SK-N-SH treated with all-trans-retinoic acid at 6 μM for 48 hours (cell line): ENCODE measurements around the gene KIT.

Experiments used
- ATAC-seq: fragments of 200-7000 bp; cut with Tn5 transposase; 3 replicates; pipeline ENCODE4 v1.9.1; 2020; ENCODE audit warnings: mild to moderate bottlenecking, moderate library complexity
- ARNTL ChIP-seq: fragments of 450-650 bp; formaldehyde crosslinking; IDR thresholded peaks from 2 replicates; pipeline ENCODE4 v1.5.0; 2020; ENCODE audit warnings: low read depth, mild to moderate bottlenecking, moderate library complexity, borderline replicate concordance
- BACH2 ChIP-seq: fragments of 250-450 bp; sonication (Bioruptor Pico); IDR thresholded peaks from 2 replicates; pipeline ENCODE4 v1.9.0; 2021; ENCODE audit warnings: mild to moderate bottlenecking, borderline replicate concordance
- ESRRG ChIP-seq: fragments of 250-450 bp; sonication (Bioruptor Pico); IDR thresholded peaks from 2 replicates; pipeline ENCODE4 v1.6.1; 2021; ENCODE audit warnings: mild to moderate bottlenecking
- GLIS3 ChIP-seq: fragments of 250-450 bp; sonication (Bioruptor Pico); IDR thresholded peaks from 2 replicates; pipeline ENCODE4 v1.5.0; 2020; ENCODE audit warnings: mild to moderate bottlenecking, moderate library complexity
- ISL1 ChIP-seq: fragments of 250-450 bp; sonication (Bioruptor Pico); IDR thresholded peaks from 2 replicates; pipeline ENCODE4 v2.1.2; 2022; ENCODE audit warnings: mild to moderate bottlenecking, moderate library complexity
- OSR1 ChIP-seq: fragments of 250-450 bp; sonication (Bioruptor Pico); IDR thresholded peaks from 2 replicates; pipeline ENCODE4 v1.8.0; 2022; ENCODE audit warnings: moderate library complexity, mild to moderate bottlenecking, inconsistent platforms
- RARB ChIP-seq: fragments of 250-450 bp; sonication (Bioruptor Pico); IDR thresholded peaks from 2 replicates; pipeline ENCODE4 v1.8.0; 2021; ENCODE audit warnings: mild to moderate bottlenecking, moderate library complexity
- SNAI2 ChIP-seq: fragments of 250-450 bp; sonication (Bioruptor Pico); IDR thresholded peaks from 2 replicates; pipeline ENCODE4 v1.5.0; 2020; ENCODE audit warnings: mild to moderate bottlenecking, moderate library complexity
- TCF4 ChIP-seq: fragments of 250-450 bp; sonication (Bioruptor Pico); IDR thresholded peaks from 2 replicates; pipeline ENCODE4 v1.8.0; 2021; ENCODE audit warnings: mild to moderate bottlenecking, moderate library complexity, borderline replicate concordance
- TOX ChIP-seq: fragments of 250-450 bp; sonication (Bioruptor Pico); IDR thresholded peaks from 2 replicates; pipeline ENCODE4 v1.8.0; 2021; ENCODE audit warnings: mild to moderate bottlenecking, moderate library complexity, borderline replicate concordance
- ZC3H10 ChIP-seq: fragments of 250-450 bp; sonication (Bioruptor Pico); IDR thresholded peaks from 2 replicates; pipeline ENCODE4 v1.5.1; 2021; ENCODE audit warnings: mild to moderate bottlenecking, moderate library complexity
- ZFP3 ChIP-seq: fragments of 250-450 bp; sonication (Bioruptor Pico); IDR thresholded peaks from 2 replicates; pipeline ENCODE4 v1.5.0; 2020; ENCODE audit warnings: mild to moderate bottlenecking, moderate library complexity
- ZFP30 ChIP-seq: fragments of 450-650 bp; formaldehyde crosslinking; IDR thresholded peaks from 2 replicates; pipeline ENCODE4 v1.5.0; 2022; ENCODE audit warnings: mild to moderate bottlenecking, moderate library complexity
- ZNF565 ChIP-seq: fragments of 450-650 bp; formaldehyde crosslinking; conservative IDR thresholded peaks from 2 replicates; pipeline ENCODE4 v1.5.0; 2020; ENCODE audit warnings: low read depth, mild to moderate bottlenecking, moderate library complexity
- ZNF70 ChIP-seq: fragments of 450-650 bp; formaldehyde crosslinking; IDR thresholded peaks from 2 replicates; pipeline ENCODE4 v1.5.0; 2020; ENCODE audit warnings: mild to moderate bottlenecking, moderate library complexity
- ZNF8 ChIP-seq: fragments of 450-650 bp; formaldehyde crosslinking; IDR thresholded peaks from 2 replicates; pipeline ENCODE4 v1.5.0; 2020; ENCODE audit warnings: mild to moderate bottlenecking, moderate library complexity
- TF ChIP-seq, protein P1 (sequence below): fragments of 250-450 bp; sonication (Bioruptor Pico); IDR thresholded peaks from 2 replicates; pipeline ENCODE4 v1.8.0; 2021; ENCODE audit warnings: low read depth, mild to moderate bottlenecking, moderate library complexity, borderline replicate concordance
- TF ChIP-seq, protein P2 (sequence below): fragments of 250-450 bp; sonication (Bioruptor Pico); IDR thresholded peaks from 2 replicates; pipeline ENCODE4 v1.5.1; 2020; ENCODE audit warnings: low read depth, mild to moderate bottlenecking, moderate library complexity
- TF ChIP-seq, protein P3 (sequence below): fragments of 250-450 bp; sonication (Bioruptor Pico); IDR thresholded peaks from 2 replicates; pipeline ENCODE4 v1.8.0; 2020; ENCODE audit warnings: mild to moderate bottlenecking, moderate library complexity, borderline replicate concordance
- TF ChIP-seq, protein P4 (sequence below): fragments of 250-450 bp; sonication (Bioruptor Pico); IDR thresholded peaks from 2 replicates; pipeline ENCODE4 v1.5.0; 2020; ENCODE audit warnings: mild to moderate bottlenecking, moderate library complexity

The KIT gene

DNA sequence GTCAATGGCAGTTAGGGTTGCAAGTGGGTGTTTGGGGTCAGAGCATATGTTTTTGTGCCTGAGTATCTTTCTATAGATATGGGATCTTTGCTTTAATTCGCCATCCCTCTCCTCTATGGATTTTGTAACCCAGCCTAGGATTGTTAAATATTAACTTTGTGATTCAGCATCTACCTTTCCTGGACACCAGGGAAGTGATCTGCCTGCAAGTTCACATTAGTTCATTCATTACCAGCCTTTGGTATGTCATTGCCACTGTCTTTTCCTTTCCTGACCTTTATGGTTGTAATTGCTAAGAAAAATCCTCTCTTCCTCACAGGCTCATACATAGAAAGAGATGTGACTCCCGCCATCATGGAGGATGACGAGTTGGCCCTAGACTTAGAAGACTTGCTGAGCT is 73.8 kb downstream of the KIT start:
- ATAC-seq = no peak
- no peak for TF ChIP-seq ZFP30
- TF ChIP-seq SNAI2 (CRISPR knock-in tag) = no peak
- no peak for TF ChIP-seq TOX (CRISPR knock-in tag)
- TF ChIP-seq ZFP3 (CRISPR knock-in tag) = no peak
- no peak for TF ChIP-seq ZNF565 (CRISPR knock-in tag)
- TF ChIP-seq RARB = no peak
- TF ChIP-seq ZNF8 (CRISPR knock-in tag) = no peak
- no peak for TF ChIP-seq GLIS3 (CRISPR knock-in tag)
- TF ChIP-seq ESRRG = no peak
- no peak for TF ChIP-seq TCF4 (CRISPR knock-in tag)
- no peak for TF ChIP-seq BACH2 (CRISPR knock-in tag)
- no peak for TF ChIP-seq OSR1 (CRISPR knock-in tag)
- TF ChIP-seq, protein P1, sequence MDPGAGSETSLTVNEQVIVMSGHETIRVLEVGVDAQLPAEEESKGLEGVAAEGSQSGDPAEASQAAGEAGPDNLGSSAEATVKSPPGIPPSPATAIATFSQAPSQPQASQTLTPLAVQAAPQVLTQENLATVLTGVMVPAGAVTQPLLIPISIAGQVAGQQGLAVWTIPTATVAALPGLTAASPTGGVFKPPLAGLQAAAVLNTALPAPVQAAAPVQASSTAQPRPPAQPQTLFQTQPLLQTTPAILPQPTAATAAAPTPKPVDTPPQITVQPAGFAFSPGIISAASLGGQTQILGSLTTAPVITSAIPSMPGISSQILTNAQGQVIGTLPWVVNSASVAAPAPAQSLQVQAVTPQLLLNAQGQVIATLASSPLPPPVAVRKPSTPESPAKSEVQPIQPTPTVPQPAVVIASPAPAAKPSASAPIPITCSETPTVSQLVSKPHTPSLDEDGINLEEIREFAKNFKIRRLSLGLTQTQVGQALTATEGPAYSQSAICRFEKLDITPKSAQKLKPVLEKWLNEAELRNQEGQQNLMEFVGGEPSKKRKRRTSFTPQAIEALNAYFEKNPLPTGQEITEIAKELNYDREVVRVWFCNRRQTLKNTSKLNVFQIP (CRISPR knock-in tag) = no peak
- no peak for TF ChIP-seq ZC3H10 (CRISPR knock-in tag)
- TF ChIP-seq ISL1 (CRISPR knock-in tag) = no peak
- TF ChIP-seq, protein P2, sequence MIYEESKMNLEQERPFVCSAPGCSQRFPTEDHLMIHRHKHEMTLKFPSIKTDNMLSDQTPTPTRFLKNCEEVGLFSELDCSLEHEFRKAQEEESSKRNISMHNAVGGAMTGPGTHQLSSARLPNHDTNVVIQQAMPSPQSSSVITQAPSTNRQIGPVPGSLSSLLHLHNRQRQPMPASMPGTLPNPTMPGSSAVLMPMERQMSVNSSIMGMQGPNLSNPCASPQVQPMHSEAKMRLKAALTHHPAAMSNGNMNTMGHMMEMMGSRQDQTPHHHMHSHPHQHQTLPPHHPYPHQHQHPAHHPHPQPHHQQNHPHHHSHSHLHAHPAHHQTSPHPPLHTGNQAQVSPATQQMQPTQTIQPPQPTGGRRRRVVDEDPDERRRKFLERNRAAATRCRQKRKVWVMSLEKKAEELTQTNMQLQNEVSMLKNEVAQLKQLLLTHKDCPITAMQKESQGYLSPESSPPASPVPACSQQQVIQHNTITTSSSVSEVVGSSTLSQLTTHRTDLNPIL (CRISPR knock-in tag) = no peak
- TF ChIP-seq, protein P3, sequence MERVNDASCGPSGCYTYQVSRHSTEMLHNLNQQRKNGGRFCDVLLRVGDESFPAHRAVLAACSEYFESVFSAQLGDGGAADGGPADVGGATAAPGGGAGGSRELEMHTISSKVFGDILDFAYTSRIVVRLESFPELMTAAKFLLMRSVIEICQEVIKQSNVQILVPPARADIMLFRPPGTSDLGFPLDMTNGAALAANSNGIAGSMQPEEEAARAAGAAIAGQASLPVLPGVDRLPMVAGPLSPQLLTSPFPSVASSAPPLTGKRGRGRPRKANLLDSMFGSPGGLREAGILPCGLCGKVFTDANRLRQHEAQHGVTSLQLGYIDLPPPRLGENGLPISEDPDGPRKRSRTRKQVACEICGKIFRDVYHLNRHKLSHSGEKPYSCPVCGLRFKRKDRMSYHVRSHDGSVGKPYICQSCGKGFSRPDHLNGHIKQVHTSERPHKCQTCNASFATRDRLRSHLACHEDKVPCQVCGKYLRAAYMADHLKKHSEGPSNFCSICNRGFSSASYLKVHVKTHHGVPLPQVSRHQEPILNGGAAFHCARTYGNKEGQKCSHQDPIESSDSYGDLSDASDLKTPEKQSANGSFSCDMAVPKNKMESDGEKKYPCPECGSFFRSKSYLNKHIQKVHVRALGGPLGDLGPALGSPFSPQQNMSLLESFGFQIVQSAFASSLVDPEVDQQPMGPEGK (CRISPR knock-in tag) = no peak
- TF ChIP-seq, protein P4, sequence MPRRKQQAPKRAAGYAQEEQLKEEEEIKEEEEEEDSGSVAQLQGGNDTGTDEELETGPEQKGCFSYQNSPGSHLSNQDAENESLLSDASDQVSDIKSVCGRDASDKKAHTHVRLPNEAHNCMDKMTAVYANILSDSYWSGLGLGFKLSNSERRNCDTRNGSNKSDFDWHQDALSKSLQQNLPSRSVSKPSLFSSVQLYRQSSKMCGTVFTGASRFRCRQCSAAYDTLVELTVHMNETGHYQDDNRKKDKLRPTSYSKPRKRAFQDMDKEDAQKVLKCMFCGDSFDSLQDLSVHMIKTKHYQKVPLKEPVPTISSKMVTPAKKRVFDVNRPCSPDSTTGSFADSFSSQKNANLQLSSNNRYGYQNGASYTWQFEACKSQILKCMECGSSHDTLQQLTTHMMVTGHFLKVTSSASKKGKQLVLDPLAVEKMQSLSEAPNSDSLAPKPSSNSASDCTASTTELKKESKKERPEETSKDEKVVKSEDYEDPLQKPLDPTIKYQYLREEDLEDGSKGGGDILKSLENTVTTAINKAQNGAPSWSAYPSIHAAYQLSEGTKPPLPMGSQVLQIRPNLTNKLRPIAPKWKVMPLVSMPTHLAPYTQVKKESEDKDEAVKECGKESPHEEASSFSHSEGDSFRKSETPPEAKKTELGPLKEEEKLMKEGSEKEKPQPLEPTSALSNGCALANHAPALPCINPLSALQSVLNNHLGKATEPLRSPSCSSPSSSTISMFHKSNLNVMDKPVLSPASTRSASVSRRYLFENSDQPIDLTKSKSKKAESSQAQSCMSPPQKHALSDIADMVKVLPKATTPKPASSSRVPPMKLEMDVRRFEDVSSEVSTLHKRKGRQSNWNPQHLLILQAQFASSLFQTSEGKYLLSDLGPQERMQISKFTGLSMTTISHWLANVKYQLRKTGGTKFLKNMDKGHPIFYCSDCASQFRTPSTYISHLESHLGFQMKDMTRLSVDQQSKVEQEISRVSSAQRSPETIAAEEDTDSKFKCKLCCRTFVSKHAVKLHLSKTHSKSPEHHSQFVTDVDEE (CRISPR knock-in tag) = no peak
- no peak for TF ChIP-seq ZNF70
- TF ChIP-seq, all 23 proteins: peak for 0

DNA sequence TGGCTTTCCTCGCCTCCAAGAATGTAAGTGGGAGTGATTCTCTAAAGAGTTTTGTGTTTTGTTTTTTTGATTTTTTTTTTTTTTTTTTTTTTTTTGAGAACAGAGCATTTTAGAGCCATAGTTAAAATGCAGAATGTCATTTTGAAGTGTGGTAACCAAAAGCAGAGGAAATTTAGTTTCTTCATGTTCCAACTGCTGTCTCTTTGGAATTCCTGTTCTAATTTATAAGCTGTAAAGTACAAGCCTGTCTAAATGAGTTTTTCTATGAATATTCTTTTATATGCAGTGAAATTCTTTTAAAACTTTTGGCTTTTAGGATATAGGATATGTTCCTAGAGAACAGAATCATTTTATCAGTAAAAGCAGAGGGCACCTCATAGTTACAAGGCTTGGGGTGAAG is 74.2 kb downstream of the KIT start:
- TF ChIP-seq TOX (CRISPR knock-in tag) = no peak
- no peak for TF ChIP-seq OSR1 (CRISPR knock-in tag)
- TF ChIP-seq ISL1 (CRISPR knock-in tag) = no peak
- TF ChIP-seq ZNF565 (CRISPR knock-in tag) = no peak
- no peak for TF ChIP-seq BACH2 (CRISPR knock-in tag)
- TF ChIP-seq SNAI2 (CRISPR knock-in tag) = no peak
- TF ChIP-seq, protein P1 (CRISPR knock-in tag) = no peak
- TF ChIP-seq ARNTL (CRISPR knock-in tag) = no peak
- TF ChIP-seq ZFP30 = no peak
- TF ChIP-seq, protein P4 (CRISPR knock-in tag) = no peak
- no peak for ATAC-seq
